Suprapubic skin (tissue), 4 donors: ENCODE results near the gene ALDH1L1.

Experiments used
- POLR2A ChIP-seq, 2 donors: fragments of 450-650 bp; IDR thresholded peaks; one replicate each; pipeline ENCODE4 v1.6.1; 2017; ENCODE audit warnings: antibody characterized with exemption in 2 of 2, mild to moderate bottlenecking in 2 of 2, moderate library complexity in 2 of 2
- POLR2AphosphoS5 ChIP-seq, 3 donors: sonication (generic); formaldehyde crosslinking; IDR thresholded peaks; one replicate each; pipeline ENCODE4 v1.6.1; 2017; ENCODE audit warnings: antibody characterized with exemption in 3 of 3
- TF ChIP-seq, protein P1 (sequence below), 2 donors: fragments of 200-600 bp in 1 of 2; fragments of 450-650 bp in 1 of 2; sonication (generic) in 1 of 2; IDR thresholded peaks; one replicate each; pipeline ENCODE4 v1.5.1; 2016 to 2019; ENCODE audit warnings: antibody characterized with exemption in 2 of 2, mild to moderate bottlenecking in 1 of 2, moderate library complexity in 1 of 2

DNA sequence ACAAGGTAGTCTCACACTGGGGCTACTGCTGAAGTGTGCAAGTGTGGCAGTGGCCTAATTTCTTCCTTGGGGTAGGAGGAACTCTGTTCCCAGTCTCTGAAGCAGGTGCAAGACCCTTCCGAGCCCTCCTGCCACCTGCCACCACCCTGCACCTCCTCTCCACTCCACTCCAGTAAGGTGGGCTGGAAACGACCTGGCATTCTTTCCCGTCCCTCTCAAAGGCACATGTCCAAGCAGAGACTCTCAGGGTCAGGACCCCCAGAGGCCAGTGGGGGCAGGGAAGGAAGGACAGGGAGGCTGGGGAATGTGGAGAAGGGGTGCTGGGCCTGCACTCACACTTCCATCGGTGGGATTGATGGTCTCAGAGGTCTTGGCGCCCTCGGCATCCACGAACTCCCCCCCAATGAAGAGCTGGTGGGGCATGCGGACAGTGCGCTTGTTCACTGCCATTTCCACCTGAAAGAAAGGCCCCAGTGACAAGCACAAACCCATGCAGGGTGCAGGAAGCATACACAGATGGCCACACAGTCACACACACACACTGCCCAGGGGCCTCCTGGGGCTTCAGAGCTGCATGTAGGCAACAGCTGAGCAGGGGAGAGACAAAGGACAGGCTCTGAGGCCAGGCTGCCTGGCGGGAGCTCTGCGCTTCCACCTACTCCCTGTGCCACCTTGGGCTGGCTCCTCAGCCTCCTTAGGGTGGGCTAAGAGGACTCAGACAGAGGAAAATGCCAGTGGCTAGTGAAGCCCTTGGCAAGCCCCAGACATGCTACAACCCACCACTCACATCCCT is 43.8 kb downstream of the ALDH1L1 start:
- TF ChIP-seq, protein P1, sequence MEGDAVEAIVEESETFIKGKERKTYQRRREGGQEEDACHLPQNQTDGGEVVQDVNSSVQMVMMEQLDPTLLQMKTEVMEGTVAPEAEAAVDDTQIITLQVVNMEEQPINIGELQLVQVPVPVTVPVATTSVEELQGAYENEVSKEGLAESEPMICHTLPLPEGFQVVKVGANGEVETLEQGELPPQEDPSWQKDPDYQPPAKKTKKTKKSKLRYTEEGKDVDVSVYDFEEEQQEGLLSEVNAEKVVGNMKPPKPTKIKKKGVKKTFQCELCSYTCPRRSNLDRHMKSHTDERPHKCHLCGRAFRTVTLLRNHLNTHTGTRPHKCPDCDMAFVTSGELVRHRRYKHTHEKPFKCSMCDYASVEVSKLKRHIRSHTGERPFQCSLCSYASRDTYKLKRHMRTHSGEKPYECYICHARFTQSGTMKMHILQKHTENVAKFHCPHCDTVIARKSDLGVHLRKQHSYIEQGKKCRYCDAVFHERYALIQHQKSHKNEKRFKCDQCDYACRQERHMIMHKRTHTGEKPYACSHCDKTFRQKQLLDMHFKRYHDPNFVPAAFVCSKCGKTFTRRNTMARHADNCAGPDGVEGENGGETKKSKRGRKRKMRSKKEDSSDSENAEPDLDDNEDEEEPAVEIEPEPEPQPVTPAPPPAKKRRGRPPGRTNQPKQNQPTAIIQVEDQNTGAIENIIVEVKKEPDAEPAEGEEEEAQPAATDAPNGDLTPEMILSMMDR (IDR thresholded peaks at IDR 0.05): no peak
- no peak for TF ChIP-seq POLR2A (IDR thresholded peaks at IDR 0.05)
- TF ChIP-seq POLR2AphosphoS5 (IDR thresholded peaks at IDR 0.05): no peak
